SU-DHL-6 (cell line): ENCODE measurements around the gene FCHSD2.

Experiments used
- EZH2phosphoT487 ChIP-seq: fragments of 200-600 bp; sonication (generic), shearing (Covaris generic); conservative IDR thresholded peaks from 2 replicates; pipeline ENCODE4 v1.6.1; 2018; ENCODE audit warnings: mild to moderate bottlenecking, antibody characterized with exemption, low read length, moderate library complexity, mixed read lengths
- TF ChIP-seq, protein P1 (sequence below): fragments of 200-600 bp; sonication (generic); IDR thresholded peaks from one replicate; pipeline ENCODE4 v1.5.1; 2017; ENCODE audit warnings: antibody characterized with exemption, mild to moderate bottlenecking, low read length, moderate library complexity; ENCODE audit not compliant: insufficient read depth, poor library complexity, severe bottlenecking

DNA sequence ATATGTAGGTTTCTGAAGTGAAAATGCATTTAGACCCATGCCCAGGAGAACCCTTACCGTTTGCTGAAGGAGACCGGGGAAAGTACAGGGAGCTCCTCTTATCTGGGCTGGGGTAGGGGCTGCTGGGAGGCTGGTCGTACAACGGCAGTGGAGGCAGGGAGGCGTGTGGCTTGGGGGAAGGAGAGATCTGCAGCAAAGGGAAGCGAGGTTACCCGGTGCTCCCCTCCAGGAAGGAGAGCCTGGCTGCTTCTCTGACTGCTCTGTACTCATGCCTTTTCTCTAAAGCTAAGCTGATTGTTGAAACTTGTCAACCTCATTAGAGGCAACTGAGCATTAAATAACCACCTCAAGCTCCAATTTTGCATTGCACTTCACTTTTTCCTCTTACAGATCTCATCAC, 300.7 kb downstream of the FCHSD2 start:
- TF ChIP-seq, protein P1, sequence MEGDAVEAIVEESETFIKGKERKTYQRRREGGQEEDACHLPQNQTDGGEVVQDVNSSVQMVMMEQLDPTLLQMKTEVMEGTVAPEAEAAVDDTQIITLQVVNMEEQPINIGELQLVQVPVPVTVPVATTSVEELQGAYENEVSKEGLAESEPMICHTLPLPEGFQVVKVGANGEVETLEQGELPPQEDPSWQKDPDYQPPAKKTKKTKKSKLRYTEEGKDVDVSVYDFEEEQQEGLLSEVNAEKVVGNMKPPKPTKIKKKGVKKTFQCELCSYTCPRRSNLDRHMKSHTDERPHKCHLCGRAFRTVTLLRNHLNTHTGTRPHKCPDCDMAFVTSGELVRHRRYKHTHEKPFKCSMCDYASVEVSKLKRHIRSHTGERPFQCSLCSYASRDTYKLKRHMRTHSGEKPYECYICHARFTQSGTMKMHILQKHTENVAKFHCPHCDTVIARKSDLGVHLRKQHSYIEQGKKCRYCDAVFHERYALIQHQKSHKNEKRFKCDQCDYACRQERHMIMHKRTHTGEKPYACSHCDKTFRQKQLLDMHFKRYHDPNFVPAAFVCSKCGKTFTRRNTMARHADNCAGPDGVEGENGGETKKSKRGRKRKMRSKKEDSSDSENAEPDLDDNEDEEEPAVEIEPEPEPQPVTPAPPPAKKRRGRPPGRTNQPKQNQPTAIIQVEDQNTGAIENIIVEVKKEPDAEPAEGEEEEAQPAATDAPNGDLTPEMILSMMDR, result no peak
- no peak for TF ChIP-seq EZH2phosphoT487
